Ishikawa (cell line): ENCODE measurements around the gene BTRC.

ENCODE experiments used
- CEBPB ChIP-seq: IDR thresholded peaks from 2 replicates; pipeline ENCODE4 v1.6.1; 2012
- CREB1 ChIP-seq: IDR thresholded peaks from 2 replicates; pipeline ENCODE4 v1.6.1; 2012; ENCODE audit warnings: low read depth
- EGR1 ChIP-seq: IDR thresholded peaks from 2 replicates; pipeline ENCODE4 v1.6.1; 2012
- EP300 ChIP-seq: IDR thresholded peaks from 2 replicates; pipeline ENCODE4 v1.6.1; 2012; ENCODE audit warnings: borderline replicate concordance
- FOXM1 ChIP-seq: IDR thresholded peaks from 2 replicates; pipeline ENCODE4 v1.6.1; 2012; ENCODE audit warnings: low read depth, borderline replicate concordance
- NFIC ChIP-seq: IDR thresholded peaks from 2 replicates; pipeline ENCODE4 v1.6.1; 2012
- RAD21 ChIP-seq: IDR thresholded peaks from 2 replicates; pipeline ENCODE4 v1.6.1; 2012; ENCODE audit warnings: low read depth
- REST ChIP-seq: IDR thresholded peaks from 2 replicates; pipeline ENCODE4 v1.6.1; 2012; ENCODE audit warnings: low read depth, mild to moderate bottlenecking
- TAF1 ChIP-seq: IDR thresholded peaks from 2 replicates; pipeline ENCODE4 v1.6.1; 2012; ENCODE audit warnings: low read depth, mild to moderate bottlenecking
- TCF12 ChIP-seq: IDR thresholded peaks from 2 replicates; pipeline ENCODE4 v1.6.1; 2012; ENCODE audit warnings: low read depth
- TEAD4 ChIP-seq: IDR thresholded peaks from 2 replicates; pipeline ENCODE4 v1.6.1; 2012
- USF1 ChIP-seq: IDR thresholded peaks from 2 replicates; pipeline ENCODE4 v1.6.1; 2012
- YY1 ChIP-seq: IDR thresholded peaks from 2 replicates; pipeline ENCODE4 v1.6.1; 2012; ENCODE audit warnings: low read depth
- ZBTB7A ChIP-seq: IDR thresholded peaks from 2 replicates; pipeline ENCODE4 v1.6.1; 2012; ENCODE audit warnings: low read depth
- TF ChIP-seq, protein P1 (sequence below): IDR thresholded peaks from 2 replicates; pipeline ENCODE4 v1.6.1; 2012

BTRC gene

DNA sequence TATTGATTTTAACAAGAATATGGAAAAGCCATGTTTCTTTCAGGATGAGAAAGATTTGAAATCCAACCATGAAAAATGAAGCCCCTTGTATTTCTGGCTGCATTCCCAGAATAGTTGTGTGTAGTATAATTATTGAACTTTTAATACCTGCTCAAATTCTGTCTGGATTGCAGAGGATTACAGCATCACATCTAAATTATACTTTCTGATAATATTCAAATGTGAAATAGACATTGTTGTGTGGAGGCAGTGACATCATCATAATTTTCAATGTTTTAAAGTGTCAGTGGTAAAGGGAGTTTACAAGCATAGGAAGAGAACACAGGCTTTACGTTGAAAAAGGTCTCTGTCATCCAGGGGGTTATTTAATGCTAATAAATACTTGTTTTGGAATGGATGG, 140.7 kb downstream of the BTRC start:
- no peak for TF ChIP-seq NFIC
- TF ChIP-seq YY1: no peak
- no peak for TF ChIP-seq USF1
- TF ChIP-seq RAD21: no peak
- TF ChIP-seq ZBTB7A: no peak
- no peak for TF ChIP-seq REST
- TF ChIP-seq TCF12: no peak
- TF ChIP-seq CEBPB: no peak
- no peak for TF ChIP-seq TEAD4
- TF ChIP-seq EP300: no peak
- no peak for TF ChIP-seq EGR1
- TF ChIP-seq, protein P1, sequence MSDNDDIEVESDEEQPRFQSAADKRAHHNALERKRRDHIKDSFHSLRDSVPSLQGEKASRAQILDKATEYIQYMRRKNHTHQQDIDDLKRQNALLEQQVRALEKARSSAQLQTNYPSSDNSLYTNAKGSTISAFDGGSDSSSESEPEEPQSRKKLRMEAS: no peak
- TF ChIP-seq FOXM1: no peak
- no peak for TF ChIP-seq TAF1
- TF ChIP-seq CREB1: no peak

GRCh38 chr10:101495324-101495925, 141.5 kb downstream of the BTRC start:
- TF ChIP-seq CEBPB: no peak
- TF ChIP-seq RAD21: peak; percentile 52

DNA sequence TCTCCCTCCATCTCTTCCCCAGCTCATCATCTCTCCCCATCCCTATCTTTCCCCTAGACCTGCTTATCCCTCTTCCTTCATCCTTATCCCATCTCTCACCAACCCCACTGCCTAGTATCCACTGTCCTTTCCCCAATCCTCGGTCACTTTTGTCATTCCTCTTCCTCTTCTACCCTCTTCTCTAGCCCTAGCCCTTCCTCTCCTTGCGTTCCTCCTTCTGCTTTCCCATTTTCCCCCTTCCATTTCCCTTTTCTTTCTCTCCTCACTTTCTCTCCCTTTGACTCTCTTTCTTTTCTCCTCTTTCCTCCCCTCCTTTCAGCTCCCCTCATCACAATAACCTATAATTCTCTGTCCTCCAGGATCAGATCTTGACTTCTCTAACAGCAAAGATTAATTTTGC, 150.5 kb downstream of the BTRC start:
- TF ChIP-seq YY1: no peak
- TF ChIP-seq TCF12: no peak
- TF ChIP-seq REST: no peak
- TF ChIP-seq TEAD4: no peak
- TF ChIP-seq ZBTB7A: no peak
- TF ChIP-seq, protein P1: no peak
- no peak for TF ChIP-seq CREB1
- TF ChIP-seq TAF1: no peak
- no peak for TF ChIP-seq EP300
- no peak for TF ChIP-seq NFIC
- TF ChIP-seq USF1: no peak
- TF ChIP-seq FOXM1: no peak
- no peak for TF ChIP-seq RAD21
- no peak for TF ChIP-seq CEBPB
- no peak for TF ChIP-seq EGR1

DNA sequence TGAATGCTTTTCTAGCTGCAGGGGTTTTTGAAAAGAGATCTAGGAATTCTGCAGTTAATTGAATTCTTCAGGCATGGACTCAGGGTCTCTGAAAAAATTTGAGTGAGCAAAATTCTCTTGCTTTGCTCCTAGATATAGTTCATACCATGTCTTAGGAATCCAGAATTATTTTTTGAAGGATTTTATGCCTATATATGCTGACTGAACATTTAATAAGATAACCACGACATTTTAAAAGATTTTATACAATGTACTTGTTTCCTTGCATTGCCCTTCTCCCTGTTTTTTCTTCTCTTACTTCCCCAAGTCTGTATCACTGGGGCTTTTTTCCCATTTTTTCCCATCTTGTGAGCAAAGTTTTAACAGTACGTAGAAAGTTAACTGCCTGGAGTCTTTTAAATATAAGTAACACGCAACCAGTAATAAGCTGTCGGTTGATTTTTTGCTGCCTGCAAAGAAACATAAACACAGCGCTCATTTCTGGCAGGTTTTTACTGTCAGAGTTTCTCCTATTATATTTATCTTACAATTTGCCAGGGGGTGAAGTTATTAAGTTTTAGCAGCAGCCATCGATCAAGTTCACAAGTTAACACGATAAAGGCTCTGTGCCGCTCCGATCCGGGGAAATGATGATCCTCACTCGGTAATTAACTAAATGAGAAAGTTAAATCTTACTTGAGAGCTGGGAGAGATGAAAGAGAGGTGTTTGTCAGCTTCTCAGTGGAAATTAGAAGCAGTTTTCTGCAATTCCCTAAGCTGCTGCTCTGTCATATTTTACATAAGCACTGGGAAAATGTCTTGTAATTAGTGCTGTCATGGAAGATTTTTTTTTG, 153.1 kb downstream of the BTRC start:
- no peak for TF ChIP-seq FOXM1
- no peak for TF ChIP-seq RAD21
- TF ChIP-seq NFIC: no peak
- TF ChIP-seq TEAD4: no peak
- no peak for TF ChIP-seq CEBPB
- no peak for TF ChIP-seq YY1
- no peak for TF ChIP-seq EGR1
- no peak for TF ChIP-seq CREB1
- no peak for TF ChIP-seq TCF12

DNA sequence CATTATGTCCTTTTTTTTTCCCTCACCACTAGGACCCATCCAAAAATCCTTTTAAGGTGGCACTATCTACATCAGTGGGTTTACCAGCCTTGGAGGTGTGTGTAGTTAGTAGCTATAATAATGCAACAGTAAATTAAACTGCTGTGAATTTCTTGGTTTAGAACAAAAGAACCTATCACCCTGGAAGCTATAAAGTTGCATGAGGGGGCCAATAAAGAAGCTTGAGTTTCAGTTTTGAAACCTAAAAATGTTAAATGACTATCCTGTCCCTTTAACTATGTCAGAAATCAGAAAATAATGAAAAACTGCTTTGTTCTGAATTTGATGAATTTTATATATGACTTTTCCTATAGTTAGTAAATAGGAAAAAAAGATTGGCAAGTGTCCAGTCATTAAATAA, 153.9 kb downstream of the BTRC start:
- no peak for TF ChIP-seq FOXM1
- TF ChIP-seq TEAD4: no peak
- no peak for TF ChIP-seq RAD21
- TF ChIP-seq TAF1: no peak
- TF ChIP-seq, protein P1: no peak
- TF ChIP-seq EP300: no peak
- TF ChIP-seq CREB1: no peak
- no peak for TF ChIP-seq USF1
- TF ChIP-seq CEBPB: no peak
- no peak for TF ChIP-seq YY1
- no peak for TF ChIP-seq EGR1
- TF ChIP-seq NFIC: no peak
- no peak for TF ChIP-seq ZBTB7A
- TF ChIP-seq TCF12: no peak
